HG03159 (cell line): ENCODE results near the gene MEAK7.

Source experiments
- ATAC-seq: cut with Tn5 transposase; IDR thresholded peaks from one replicate; pipeline ENCODE4 v1.9.1; 2021; ENCODE audit warnings: mild to moderate bottlenecking, moderate library complexity; ENCODE audit not compliant: unreplicated experiment

MEAK7 gene

GRCh38 chr16:84513666-84514065 is 9.2 kb upstream of the MEAK7 start:
- ATAC-seq, result no peak

DNA sequence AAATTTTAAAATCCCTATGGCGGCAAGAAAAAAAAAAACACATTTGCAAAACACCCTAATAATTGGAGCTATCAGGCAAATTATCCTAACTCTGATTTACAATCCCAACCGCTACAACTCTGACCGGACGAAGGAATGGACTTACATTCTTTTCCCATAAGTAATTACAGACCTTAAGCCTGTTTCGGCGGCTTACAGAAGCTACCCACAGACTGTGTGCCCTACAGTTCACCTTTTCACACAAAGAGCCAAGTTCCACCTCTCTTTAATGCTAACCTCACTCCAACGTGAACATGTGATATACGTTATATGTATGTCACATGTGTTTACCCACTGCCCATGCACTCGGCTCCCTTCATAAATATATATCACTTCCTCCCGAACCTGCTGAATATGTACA is 8.7 kb upstream of the MEAK7 start:
- ATAC-seq, result no peak

DNA sequence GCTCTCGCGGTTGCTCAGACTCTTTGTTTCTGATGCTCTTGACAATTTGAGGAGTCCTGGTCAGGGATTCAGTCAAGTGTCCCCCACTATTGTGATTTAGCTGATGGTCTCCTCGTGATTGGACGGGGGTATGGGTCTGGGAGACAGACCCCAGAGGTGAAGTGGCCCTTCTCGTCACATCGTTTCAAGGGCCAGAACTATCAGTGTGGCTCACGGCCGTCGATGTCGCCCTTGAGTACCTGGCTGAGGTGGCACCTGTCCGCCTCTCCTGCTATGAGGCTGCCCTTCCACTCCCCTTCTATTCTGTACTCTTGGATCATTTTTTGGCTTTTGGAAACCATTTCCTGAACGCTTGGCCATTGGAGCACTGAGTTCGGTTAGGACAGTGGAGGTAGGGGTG is 7.4 kb upstream of the MEAK7 start:
- no peak for ATAC-seq

- no peak for ATAC-seq
These were observed 6.8 kb upstream of the MEAK7 start for GRCh38 chr16:84511180-84511800.

DNA sequence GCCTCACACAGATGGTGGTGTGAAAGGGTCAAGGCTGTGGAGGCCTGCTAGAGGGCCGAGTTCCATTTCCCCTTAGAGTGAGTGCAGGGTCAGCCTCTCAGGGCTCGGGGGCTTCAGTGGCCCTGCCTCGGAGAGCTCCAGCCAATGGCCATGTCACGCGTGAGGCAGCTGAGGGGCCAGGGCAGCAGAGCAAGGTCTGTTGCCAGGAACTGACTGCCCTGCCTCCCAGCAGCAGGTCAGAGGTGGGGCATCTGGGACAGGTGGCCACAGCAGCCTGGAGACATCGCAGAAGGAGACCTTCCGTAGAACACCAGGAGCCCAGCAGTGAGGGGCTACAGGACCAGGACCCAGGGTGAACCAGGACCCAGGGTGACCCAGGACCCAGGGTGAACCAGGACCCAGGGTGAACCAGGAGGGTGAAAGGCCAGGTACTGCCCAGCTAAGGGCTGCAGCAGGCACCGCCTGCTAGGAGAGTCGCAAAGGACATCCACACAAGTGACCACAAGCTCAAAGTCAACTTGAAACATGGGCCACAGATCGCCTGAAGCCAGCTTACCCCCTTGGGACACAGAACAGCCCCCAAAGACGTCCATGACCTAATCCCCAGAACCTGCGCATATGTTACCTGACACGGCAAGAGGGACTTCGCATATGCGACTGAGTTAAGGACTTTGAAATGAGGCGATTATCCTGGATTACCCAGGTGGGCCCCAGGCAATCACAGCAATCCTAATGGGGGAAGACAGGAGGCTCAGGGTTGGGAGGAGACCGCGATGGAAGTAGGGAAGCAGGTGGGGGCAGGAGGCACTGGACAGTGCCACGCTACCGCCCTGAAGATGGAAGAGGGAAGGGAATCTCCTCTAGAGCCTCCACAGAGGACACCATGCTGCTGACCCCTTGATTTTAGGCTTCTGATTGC is 4.8 kb upstream of the MEAK7 start:
- no peak for ATAC-seq

DNA sequence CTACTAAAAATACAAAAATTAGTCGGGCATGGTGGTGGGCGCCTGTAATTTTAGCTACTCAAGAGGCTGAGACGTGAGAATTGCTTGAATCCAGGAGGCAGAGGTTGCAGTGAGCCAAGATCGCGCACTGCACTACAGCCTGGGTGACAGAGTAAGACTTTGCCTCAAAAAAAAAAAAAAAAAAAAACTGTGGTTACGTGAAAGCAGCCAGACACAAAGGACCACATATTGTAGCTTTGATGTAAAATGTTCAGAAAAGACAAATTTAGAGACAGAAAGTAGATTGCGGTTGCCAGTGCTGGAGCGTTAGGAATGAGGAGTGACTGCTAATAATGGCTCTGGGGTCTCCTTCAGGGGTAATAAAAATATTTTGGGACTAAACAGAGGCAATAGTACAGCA is 4.0 kb upstream of the MEAK7 start:
- no peak for ATAC-seq

DNA sequence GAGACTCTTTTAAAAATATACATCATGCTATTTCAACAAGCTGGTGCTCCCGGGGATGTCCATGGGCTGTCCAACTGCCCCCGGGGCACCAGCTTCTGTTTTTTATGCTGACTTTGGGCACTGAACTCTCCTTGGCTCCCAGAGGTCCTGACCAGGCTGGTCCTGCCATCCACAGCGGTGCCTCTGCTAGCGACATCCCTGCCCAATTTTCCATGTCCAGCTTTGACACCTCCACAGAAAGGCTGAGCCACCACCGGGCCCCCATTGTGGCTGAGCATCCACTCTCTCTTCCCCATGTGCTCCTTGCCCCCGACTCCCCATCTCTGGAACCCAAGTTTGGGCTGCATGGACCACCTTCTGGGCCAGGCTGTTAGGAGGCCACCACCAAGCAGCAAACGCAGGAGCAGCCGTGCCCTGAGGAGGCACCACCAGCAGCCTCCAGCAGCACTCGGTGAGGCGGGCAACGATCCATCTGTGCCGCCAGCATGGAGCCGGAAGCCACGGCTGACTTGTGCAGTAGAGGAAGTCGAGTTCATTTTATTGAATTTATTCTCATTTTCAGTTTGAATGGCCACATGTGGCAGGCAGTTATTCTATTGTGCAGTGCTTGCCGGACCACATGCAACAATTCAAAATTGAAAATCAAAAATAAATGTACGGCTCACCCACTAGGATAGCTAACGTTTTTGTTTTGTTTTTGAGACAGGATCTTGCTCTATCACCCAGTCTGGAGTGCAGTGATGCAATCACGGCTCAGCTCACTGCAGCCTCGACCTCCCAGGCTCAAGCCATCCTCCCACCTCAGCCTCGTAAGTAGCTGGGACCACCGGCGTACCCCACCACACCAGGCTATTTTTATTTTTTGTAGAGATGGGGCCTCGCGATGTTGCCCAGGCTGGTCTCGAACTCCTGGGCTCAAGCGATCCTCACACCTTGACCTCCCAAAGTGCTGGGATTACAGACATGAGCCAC is 2.8 kb upstream of the MEAK7 start:
- ATAC-seq, result no peak

DNA sequence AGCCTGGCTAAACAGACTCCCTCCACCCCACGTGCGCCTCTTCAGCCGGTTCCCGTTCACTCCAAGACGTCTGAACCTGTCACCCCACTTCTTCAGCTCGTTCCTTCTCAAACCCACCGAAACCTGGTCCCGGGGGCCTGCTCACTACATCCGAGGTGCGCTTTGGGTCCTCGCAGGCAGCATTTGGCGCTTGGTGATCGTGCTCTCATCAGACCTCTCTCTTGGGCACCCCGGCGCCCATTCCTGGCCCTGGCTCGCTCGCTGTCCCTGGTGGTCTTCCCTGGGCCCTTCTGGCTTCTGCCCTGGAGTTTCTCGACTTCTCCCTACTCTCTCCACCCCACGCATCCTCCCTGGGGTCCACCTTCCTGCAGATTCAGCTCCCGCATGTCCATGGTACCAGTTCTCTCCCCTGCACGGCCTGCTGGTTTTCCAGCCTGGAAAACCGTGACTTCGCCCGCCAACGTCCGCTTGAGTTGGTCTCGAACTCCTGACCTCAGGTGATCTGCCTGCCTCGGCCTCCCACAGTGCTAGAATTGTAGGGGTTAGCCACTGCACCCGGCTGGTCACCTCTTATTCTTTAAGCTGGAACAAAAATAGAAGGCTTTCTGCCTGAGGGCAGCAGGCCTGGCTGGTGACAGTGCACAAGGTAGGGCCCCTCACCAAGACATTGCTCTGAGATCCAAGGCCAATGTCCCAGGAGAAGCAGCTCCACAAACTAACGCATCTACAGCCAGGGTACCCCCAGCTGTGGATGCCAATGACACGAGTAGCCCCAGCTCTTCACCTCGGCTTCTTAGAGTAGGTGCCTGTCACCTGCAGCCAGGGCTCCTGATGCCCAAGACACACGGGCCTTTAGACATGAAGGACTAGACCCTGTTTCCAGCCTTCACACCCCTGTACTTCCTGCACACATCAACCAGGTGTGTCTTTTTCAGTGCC is 1.1 kb upstream of the MEAK7 start:
- ATAC-seq, result no peak

DNA sequence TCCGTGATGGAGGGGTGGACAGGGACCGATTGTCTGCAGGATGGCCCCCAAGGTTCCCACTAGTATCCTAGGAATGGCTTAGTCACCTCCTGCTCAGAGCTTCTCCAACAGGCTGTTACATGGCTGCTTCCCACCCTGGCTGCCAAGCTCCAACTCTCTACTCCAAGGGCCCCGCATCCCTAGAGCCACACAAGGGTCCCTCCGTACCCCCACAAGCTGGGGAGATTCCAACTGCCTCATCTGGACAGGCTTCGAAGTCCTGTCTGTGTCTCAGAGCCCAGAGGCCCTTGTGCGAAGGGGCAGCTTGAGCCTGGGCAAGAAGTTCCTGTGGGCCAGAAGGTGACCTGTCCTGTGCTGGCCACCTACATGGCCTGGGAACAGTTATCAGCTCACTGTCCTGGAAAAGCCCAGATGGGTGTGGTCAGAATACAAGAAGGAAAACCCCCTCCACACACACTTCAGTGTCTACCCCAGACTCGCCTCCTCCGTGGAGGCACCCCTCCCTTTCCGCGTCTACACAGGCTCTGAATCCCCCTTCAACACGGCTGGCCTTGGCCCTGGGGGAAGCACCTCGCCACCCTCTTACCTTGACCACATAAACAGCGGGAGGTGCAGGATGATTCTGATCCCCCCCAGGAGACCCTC is 586 bp downstream of the MEAK7 start:
- peak; percentile 1 for ATAC-seq

GRCh38 chr16:84502581-84502980 is 1.9 kb downstream of the MEAK7 start:
- no peak for ATAC-seq

DNA sequence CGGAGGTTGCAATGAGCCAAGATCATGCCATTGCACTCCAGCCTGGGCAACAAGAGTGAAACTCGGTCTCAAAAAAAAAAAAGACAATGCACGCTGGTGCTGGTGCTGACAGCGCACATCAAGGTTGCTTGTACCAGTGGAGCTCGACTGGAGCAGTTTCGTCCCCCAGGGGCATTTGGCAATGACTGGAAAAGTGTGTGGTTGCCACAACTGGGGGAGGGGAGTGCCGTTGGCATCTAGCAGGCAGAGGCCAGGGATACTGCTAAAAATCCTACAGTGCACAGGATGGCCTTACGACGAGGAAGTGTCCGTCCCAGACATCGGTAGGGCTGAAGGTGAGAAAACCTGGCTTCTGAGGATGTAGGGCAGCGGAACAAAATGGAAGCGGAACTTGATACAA is 2.4 kb downstream of the MEAK7 start:
- ATAC-seq, result no peak

DNA sequence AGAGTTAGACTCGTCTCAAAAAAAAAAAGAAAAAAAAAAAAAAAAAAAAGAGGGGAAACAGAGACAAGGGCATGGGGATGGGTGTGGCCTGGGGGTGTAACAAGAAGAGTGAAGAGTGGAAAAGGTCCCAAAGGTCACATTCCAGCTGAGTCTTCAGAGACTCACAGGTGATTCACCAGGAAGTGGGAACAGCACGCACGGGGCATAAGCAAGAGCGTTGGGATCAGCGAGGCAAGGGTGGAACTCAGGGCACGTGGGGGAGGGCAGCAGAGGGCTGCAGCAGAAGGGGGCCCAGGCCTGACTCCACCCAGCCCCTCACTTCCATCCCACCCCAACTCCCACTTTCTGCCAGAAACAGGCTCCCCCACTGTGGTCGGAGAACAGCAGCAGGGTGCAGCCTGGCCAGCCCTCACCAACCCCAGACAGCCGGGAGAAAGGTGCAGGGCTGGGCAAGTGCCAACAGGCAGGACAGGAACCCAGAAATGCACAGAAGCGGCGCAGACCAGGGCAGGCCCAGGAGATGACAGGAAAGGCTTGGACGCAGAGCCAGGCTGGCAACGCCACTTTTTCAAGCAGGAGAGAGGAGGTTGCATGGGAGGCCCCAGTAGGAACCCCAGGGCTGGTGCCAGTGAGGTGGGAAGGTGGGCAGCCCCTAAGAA is 3.3 kb downstream of the MEAK7 start:
- ATAC-seq, result no peak

DNA sequence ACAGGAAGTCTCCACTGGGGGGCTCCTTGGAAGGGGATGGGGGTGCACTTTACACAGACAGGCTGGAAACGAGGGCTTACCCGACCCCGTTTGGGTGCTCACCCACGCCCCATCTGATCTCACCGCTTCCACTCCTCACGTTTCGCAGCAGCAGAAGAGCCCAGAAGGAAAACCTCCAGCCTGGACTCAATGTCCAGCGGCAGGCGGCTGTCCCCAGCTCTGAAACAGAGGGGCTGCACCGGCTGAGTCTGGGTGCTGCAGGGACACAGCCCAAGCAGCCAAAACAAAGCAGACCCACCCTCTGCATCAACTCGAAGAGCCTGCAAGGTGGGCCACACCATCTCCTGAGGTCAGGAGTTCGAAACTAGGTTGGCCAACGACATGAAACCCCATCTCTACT is 3.9 kb downstream of the MEAK7 start:
- ATAC-seq, result no peak

- ATAC-seq, result no peak
These were observed 4.8 kb downstream of the MEAK7 start for GRCh38 chr16:84499638-84500037.

GRCh38 chr16:84498859-84499620 is 5.4 kb downstream of the MEAK7 start:
- no peak for ATAC-seq

- no peak for ATAC-seq
These were observed 6.2 kb downstream of the MEAK7 start for GRCh38 chr16:84498223-84498610.

- ATAC-seq, result no peak
These were observed 6.8 kb downstream of the MEAK7 start for GRCh38 chr16:84497418-84498222.

- ATAC-seq, result no peak
These were observed 7.5 kb downstream of the MEAK7 start for GRCh38 chr16:84496991-84497390.
